Stimulated activated CD8-positive, alpha-beta memory T cell treated with anti-CD3 and anti-CD28 coated beads, Interleukin-15, amount 100 ng/mL, for 24 hours (primary cell): ENCODE data around the gene EXOC4.

Experiments
- DNase-seq: peaks from one replicate; pipeline ENCODE4 v3.0.0-alpha.2; 2020; ENCODE audit warnings: low read depth

Gene EXOC4

GRCh38 chr7:133540096-133540860 lies 287.4 kb downstream of the EXOC4 start:
- DNase-seq: no peak

GRCh38 chr7:133542209-133542780 lies 289.4 kb downstream of the EXOC4 start:
- no peak for DNase-seq

- no peak for DNase-seq
These were observed 290.8 kb downstream of the EXOC4 start for GRCh38 chr7:133543657-133544056.

- DNase-seq: no peak
These were observed 292.7 kb downstream of the EXOC4 start for GRCh38 chr7:133545618-133546017.

- no peak for DNase-seq
These were observed 295.1 kb downstream of the EXOC4 start for GRCh38 chr7:133547981-133548380.

- DNase-seq: no peak
These were observed 296.8 kb downstream of the EXOC4 start for GRCh38 chr7:133549633-133550032.

- DNase-seq: no peak
These were observed 297.3 kb downstream of the EXOC4 start for GRCh38 chr7:133550145-133550544.

GRCh38 chr7:133550811-133551210 lies 297.9 kb downstream of the EXOC4 start:
- DNase-seq: no peak

- no peak for DNase-seq
These were observed 298.6 kb downstream of the EXOC4 start for GRCh38 chr7:133551466-133551865.

GRCh38 chr7:133552079-133552478 lies 299.2 kb downstream of the EXOC4 start:
- no peak for DNase-seq

GRCh38 chr7:133554330-133554729 lies 301.5 kb downstream of the EXOC4 start:
- DNase-seq: no peak

GRCh38 chr7:133556048-133556447 lies 303.2 kb downstream of the EXOC4 start:
- no peak for DNase-seq

- no peak for DNase-seq
These were observed 303.7 kb downstream of the EXOC4 start for GRCh38 chr7:133556553-133556952.

- DNase-seq: no peak
These were observed 308.0 kb downstream of the EXOC4 start for GRCh38 chr7:133560900-133561299.

- no peak for DNase-seq
These were observed 308.5 kb downstream of the EXOC4 start for GRCh38 chr7:133561396-133561795.

- no peak for DNase-seq
These were observed 309.7 kb downstream of the EXOC4 start for GRCh38 chr7:133562621-133563020.

- DNase-seq: no peak
These were observed 310.4 kb downstream of the EXOC4 start for GRCh38 chr7:133563251-133563650.

- DNase-seq: no peak
These were observed 311.6 kb downstream of the EXOC4 start for GRCh38 chr7:133564484-133564883.

- no peak for DNase-seq
These were observed 315.7 kb downstream of the EXOC4 start for GRCh38 chr7:133568544-133568943.

- DNase-seq: no peak
These were observed 317.4 kb downstream of the EXOC4 start for GRCh38 chr7:133570321-133570720.

- no peak for DNase-seq
These were observed 318.2 kb downstream of the EXOC4 start for GRCh38 chr7:133571076-133571475.

GRCh38 chr7:133572087-133572486 lies 319.2 kb downstream of the EXOC4 start:
- DNase-seq: no peak

GRCh38 chr7:133572843-133573242 lies 320.0 kb downstream of the EXOC4 start:
- DNase-seq: no peak
